Measurements from ENCODE around the gene TBC1D17.

DNA sequence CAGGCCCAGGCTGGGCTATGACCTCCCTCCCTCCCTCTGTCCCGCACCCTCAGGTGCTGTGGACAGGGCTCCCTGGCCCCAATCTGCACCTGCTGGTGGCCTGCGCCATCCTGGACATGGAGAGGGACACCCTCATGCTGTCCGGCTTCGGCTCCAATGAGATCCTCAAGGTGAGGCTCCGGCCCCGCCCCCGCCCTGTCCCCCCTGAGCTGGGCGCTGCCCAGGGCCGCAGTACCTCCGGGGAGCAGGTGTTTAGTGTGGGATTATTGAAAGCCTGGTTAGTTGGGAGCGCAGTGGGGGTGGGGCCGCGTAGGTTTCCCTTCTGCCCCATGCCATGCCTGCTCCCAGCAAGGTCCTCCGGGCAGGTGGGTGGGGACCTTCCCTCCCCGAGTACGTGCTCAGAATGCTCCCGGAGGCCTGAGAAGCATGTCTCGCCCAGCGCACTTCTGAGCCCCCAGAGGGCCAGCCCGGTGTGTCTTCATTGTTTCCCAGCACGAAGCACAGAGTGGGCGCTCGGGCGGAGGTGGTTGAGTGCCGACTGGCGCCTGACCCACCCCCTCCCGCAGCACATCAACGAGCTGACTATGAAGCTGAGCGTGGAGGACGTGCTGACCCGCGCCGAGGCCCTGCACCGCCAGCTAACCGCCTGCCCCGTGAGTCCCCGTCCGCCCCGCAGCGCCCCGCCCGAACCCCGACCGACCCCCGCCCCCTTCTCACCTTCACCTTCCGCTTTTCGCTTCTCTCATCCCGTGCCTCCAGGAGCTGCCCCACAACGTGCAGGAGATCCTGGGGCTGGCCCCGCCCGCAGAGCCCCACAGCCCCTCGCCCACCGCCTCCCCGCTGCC is 10.4 kb downstream of the TBC1D17 start:
- TF ChIP-seq, protein P1, sequence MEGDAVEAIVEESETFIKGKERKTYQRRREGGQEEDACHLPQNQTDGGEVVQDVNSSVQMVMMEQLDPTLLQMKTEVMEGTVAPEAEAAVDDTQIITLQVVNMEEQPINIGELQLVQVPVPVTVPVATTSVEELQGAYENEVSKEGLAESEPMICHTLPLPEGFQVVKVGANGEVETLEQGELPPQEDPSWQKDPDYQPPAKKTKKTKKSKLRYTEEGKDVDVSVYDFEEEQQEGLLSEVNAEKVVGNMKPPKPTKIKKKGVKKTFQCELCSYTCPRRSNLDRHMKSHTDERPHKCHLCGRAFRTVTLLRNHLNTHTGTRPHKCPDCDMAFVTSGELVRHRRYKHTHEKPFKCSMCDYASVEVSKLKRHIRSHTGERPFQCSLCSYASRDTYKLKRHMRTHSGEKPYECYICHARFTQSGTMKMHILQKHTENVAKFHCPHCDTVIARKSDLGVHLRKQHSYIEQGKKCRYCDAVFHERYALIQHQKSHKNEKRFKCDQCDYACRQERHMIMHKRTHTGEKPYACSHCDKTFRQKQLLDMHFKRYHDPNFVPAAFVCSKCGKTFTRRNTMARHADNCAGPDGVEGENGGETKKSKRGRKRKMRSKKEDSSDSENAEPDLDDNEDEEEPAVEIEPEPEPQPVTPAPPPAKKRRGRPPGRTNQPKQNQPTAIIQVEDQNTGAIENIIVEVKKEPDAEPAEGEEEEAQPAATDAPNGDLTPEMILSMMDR (IDR thresholded peaks at IDR 0.05), result no peak
- no peak for TF ChIP-seq POLR2A (IDR thresholded peaks at IDR 0.05)

Measured in adrenal gland (tissue), 5 donors.